ENCODE results near the gene DBT. TPM values are rescaled to one million over a fixed set of nuclear protein-coding genes. Genes with fewer than 3 reads are reported as not detected.
"Not testable (repeated sequence)": the region's sequence is repeated elsewhere in the genome, so short reads cannot be mapped to it uniquely, and the experiment has no call there.

Gene DBT
- total RNA-seq, 1 donor from 2014 or later: 12.4 TPM

DNA sequence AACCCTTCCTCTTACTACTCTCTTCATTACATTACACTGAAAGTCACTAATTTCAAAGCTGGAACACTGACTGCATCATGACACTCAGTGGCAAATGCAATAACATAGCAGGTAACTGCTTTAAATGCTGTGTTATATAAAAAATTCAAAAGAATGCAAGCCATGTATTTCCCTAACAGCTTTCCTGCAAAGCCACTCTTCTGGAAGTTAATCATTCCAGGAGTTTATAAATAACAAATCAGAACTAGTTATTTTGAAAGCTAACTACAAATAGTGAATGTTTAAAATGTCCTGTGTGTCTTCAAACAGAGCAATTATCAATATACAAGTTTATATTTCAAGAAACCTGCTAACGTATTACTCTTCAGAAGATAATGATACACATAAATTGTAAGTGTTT, 34.5 kb downstream of the DBT start:
- Mint-ChIP-seq H3K9me3 (ENCODE audit: low read depth) (no peaks in the 10 kb centered on the region), H3K4me3 (ENCODE audit: unreplicated experiment) (no peak overlapping the region), H3K4me1 (ENCODE audit: low read depth) (peaks cover 5% of the 10 kb centered on the region), H3K36me3 (ENCODE audit: low read depth) (peaks cover 12% of the 10 kb centered on the region), H3K27ac (ENCODE audit: unreplicated experiment) (no peak overlapping the region), H3K27me3 (ENCODE audit: low read depth) (no peaks in the 10 kb centered on the region)
- DNase-seq (ENCODE audit: low spot score): no peak
- TF ChIP-seq, protein P1, sequence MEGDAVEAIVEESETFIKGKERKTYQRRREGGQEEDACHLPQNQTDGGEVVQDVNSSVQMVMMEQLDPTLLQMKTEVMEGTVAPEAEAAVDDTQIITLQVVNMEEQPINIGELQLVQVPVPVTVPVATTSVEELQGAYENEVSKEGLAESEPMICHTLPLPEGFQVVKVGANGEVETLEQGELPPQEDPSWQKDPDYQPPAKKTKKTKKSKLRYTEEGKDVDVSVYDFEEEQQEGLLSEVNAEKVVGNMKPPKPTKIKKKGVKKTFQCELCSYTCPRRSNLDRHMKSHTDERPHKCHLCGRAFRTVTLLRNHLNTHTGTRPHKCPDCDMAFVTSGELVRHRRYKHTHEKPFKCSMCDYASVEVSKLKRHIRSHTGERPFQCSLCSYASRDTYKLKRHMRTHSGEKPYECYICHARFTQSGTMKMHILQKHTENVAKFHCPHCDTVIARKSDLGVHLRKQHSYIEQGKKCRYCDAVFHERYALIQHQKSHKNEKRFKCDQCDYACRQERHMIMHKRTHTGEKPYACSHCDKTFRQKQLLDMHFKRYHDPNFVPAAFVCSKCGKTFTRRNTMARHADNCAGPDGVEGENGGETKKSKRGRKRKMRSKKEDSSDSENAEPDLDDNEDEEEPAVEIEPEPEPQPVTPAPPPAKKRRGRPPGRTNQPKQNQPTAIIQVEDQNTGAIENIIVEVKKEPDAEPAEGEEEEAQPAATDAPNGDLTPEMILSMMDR (IDR thresholded peaks at IDR 0.05): no peak

DNA sequence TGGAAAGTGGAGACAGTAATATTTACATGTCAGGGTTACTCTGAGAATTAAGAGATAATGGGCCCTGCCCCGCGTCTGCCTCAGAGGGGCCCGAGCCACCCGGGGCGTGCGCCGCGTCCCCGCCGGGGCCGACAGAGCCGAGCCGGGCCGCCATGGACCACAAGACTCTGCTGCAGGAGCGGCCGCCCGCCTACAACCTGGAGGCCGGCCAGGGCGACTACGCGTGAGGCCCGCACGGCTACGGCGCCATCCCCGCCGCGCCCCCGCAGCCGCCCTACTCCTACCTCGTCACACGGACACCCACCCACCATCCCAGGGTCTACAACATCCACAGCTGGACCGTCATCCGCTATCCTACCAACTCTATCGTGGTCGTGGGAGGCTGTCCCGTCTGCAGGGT, 36.5 kb downstream of the DBT start:
- no peak for DNase-seq (ENCODE audit: low spot score)
- Mint-ChIP-seq H3K4me3 (ENCODE audit: unreplicated experiment) (no peak overlapping the region), H3K4me1 (ENCODE audit: low read depth) (peaks cover 5% of the 10 kb centered on the region), H3K9me3 (ENCODE audit: low read depth) (no peaks in the 10 kb centered on the region), H3K36me3 (ENCODE audit: low read depth) (peaks cover 12% of the 10 kb centered on the region), H3K27ac (ENCODE audit: unreplicated experiment) (no peak overlapping the region), H3K27me3 (ENCODE audit: low read depth) (no peaks in the 10 kb centered on the region)
- TF ChIP-seq, protein P1 (IDR thresholded peaks at IDR 0.05): no peak

DNA sequence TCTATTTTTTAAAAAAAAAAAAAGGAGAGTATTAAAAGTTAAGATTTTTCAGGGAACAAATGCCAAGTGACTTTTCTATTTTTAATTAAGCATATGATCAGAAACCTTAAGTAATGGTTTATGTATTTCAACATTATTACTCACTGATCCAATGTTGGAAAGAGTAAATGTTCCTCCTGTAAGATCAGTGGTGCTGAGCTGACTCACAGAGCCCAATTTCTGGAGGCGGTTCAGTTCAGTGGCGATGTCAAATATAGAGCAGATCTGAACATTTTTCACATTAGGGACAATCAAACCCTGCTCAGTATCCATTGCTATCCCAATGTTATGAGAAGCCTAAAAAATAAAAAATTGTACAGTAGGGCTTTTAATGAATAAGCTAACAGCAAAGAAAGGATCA, 43.3 kb downstream of the DBT start:
- H3K27ac Mint-ChIP-seq (ENCODE audit: unreplicated experiment): no peak overlapping the region
- DNase-seq (ENCODE audit: low spot score): no peak
- no peaks in the 10 kb centered on the region for H3K27me3 Mint-ChIP-seq (ENCODE audit: low read depth)
- peaks cover 25% of the 10 kb centered on the region for H3K9me3 Mint-ChIP-seq (ENCODE audit: low read depth)
- H3K4me1 Mint-ChIP-seq (ENCODE audit: low read depth): peaks cover 12% of the 10 kb centered on the region
- H3K4me3 Mint-ChIP-seq (ENCODE audit: unreplicated experiment): no peak overlapping the region
- TF ChIP-seq, protein P1 (IDR thresholded peaks at IDR 0.05): no peak
- H3K36me3 Mint-ChIP-seq (ENCODE audit: low read depth): peaks cover 38% of the 10 kb centered on the region

DNA sequence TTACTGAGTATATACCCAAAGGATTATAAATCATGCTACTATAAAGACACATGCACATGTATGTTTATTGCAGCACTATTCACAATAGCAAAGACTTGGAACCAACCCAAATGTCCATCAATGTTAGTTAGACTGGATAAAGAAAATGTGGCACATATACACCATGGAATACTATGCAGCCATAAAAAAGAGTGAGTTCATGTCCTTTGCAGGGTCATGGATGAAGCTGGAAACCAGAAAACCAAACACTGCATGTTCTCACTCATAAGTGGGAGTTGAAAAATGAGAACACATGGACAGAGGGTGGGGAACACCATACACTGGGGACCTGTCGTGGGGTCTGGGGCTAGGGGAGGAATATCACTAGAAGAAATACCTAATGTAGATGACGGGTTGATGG, 44.0 kb downstream of the DBT start:
- H3K27ac Mint-ChIP-seq (ENCODE audit: unreplicated experiment); DNase-seq (ENCODE audit: low spot score); H3K4me3 Mint-ChIP-seq (ENCODE audit: unreplicated experiment); H3K27me3 Mint-ChIP-seq (ENCODE audit: low read depth); H3K4me1 Mint-ChIP-seq (ENCODE audit: low read depth): not testable (repeated sequence)
- Mint-ChIP-seq H3K36me3 (ENCODE audit: low read depth) (peaks cover 45% of the 10 kb centered on the region), H3K9me3 (ENCODE audit: low read depth) (peaks cover 29% of the 10 kb centered on the region)

DNA sequence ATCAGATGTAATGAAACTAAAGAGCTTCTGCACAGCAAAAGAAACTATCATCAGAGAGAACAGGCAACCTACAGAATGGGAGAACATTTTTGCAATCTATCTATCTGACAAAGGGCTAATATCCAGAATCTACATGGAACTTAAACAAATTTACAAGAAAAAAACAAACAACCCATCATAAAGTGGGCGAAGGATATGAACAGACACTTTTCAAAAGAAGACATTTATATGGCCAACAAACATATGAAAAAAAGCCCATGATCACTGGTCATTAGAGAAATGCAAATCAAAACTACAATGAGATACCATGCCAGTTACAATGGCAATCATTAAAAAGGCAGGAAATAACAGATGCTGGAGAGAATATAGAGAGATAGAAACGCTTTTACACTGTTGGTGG, 44.5 kb downstream of the DBT start:
- not testable (repeated sequence) for H3K4me3 Mint-ChIP-seq (ENCODE audit: unreplicated experiment); DNase-seq (ENCODE audit: low spot score); H3K27ac Mint-ChIP-seq (ENCODE audit: unreplicated experiment); H3K27me3 Mint-ChIP-seq (ENCODE audit: low read depth); H3K4me1 Mint-ChIP-seq (ENCODE audit: low read depth)
- Mint-ChIP-seq H3K36me3 (ENCODE audit: low read depth) (peaks cover 45% of the 10 kb centered on the region), H3K9me3 (ENCODE audit: low read depth) (peaks cover 29% of the 10 kb centered on the region)

DNA sequence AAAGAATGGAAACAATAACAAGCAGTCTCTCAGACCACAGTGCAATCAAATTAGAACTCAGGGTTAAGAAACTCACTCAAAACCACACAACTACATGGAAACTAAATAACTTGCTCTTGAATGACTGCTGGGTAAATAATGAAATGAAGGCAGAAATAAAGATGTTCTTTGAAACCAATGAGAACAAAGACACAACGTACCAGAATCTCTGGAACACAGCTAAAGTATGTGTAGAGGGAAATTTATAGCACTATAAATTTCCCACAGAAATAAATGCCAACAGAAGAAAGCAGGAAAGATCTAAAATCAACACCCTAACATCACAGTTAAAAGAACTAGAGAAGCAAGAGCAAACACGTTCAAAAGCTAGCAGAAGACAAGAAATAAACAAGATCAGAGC, 46.9 kb downstream of the DBT start:
- H3K27me3 Mint-ChIP-seq (ENCODE audit: low read depth); DNase-seq (ENCODE audit: low spot score); H3K4me3 Mint-ChIP-seq (ENCODE audit: unreplicated experiment); H3K4me1 Mint-ChIP-seq (ENCODE audit: low read depth); H3K27ac Mint-ChIP-seq (ENCODE audit: unreplicated experiment): not testable (repeated sequence)
- Mint-ChIP-seq H3K36me3 (ENCODE audit: low read depth) (peaks cover 52% of the 10 kb centered on the region), H3K9me3 (ENCODE audit: low read depth) (peaks cover 29% of the 10 kb centered on the region)

DNA sequence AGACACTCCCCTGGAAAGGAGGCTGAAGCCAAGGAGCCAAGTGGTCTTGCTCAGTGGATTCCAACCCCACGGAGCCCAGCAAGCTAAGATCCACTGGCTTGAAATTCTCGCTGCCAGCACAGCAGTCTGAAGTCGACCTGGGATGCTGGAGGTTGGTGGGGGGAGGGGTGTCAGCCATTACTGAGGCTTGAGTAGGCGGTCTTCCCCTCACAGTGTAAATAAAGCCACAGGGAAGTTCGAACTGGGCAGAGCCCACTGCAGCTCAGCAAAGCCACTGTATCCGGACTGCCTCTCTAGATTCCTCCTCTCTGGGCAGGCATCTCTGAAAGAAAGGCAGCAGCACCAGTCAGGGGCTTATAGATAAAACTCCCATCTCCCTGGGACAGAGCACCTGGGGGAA, 49.6 kb downstream of the DBT start:
- H3K9me3 Mint-ChIP-seq (ENCODE audit: low read depth): peaks cover 26% of the 10 kb centered on the region
- DNase-seq (ENCODE audit: low spot score); H3K4me1 Mint-ChIP-seq (ENCODE audit: low read depth); H3K4me3 Mint-ChIP-seq (ENCODE audit: unreplicated experiment); H3K27me3 Mint-ChIP-seq (ENCODE audit: low read depth); H3K27ac Mint-ChIP-seq (ENCODE audit: unreplicated experiment): not testable (repeated sequence)
- peaks cover 54% of the 10 kb centered on the region for H3K36me3 Mint-ChIP-seq (ENCODE audit: low read depth)

Data from chondrocyte (in vitro differentiated cells).